ENCODE data around the gene TXNRD2.
"Not testable (repeated sequence)": the region's sequence is repeated elsewhere in the genome, so short reads cannot be mapped to it uniquely, and the experiment has no call there.

TXNRD2 gene

DNA sequence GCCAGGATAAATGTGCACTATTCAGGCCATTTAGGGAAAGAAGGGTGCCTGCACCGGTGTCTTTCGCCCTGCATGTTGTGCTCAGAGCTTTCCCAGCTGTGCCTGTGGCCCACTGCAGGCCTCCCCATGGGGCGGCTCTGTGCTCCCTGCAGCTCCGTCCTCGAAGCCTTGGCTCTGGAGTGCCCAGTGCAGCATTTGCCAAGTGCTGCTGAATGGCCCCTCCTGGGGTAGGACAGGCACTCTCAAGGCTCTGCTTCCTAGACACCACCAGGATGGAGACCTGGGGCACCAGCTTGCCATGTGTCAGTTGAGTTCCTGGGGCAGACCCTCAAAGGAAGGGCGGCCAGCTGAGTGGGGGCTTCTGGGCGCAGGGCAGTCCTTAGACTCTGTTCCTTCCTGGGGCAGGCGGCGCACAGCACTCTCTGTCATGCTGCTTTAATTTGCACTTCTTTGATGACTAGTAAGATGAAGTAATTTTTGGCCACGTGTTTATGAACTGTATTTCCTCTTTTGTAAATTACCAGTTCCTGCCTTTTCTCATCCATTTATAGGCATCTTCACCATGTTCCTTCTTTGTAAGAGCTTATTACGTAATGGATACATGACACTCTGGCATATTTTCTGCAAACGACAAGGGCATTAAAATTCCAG, 54.9 kb downstream of the TXNRD2 start:
- Histone ChIP-seq H3K36me3 (ENCODE audit: control insufficient read depth, insufficient read depth, low read length) (no peaks in the 10 kb centered on the region), H3K4me3 (ENCODE audit: low read length) (no peak overlapping the region), H3K9me3 (ENCODE audit: control insufficient read depth, low read length) (no peaks in the 10 kb centered on the region), H3K27me3 (ENCODE audit: control insufficient read depth, insufficient read depth, low read length) (no peaks in the 10 kb centered on the region), H3K9ac (ENCODE audit: low read length) (no peak overlapping the region), H3K4me1 (ENCODE audit: control insufficient read depth, insufficient read depth, low read length) (no peaks in the 10 kb centered on the region)

DNA sequence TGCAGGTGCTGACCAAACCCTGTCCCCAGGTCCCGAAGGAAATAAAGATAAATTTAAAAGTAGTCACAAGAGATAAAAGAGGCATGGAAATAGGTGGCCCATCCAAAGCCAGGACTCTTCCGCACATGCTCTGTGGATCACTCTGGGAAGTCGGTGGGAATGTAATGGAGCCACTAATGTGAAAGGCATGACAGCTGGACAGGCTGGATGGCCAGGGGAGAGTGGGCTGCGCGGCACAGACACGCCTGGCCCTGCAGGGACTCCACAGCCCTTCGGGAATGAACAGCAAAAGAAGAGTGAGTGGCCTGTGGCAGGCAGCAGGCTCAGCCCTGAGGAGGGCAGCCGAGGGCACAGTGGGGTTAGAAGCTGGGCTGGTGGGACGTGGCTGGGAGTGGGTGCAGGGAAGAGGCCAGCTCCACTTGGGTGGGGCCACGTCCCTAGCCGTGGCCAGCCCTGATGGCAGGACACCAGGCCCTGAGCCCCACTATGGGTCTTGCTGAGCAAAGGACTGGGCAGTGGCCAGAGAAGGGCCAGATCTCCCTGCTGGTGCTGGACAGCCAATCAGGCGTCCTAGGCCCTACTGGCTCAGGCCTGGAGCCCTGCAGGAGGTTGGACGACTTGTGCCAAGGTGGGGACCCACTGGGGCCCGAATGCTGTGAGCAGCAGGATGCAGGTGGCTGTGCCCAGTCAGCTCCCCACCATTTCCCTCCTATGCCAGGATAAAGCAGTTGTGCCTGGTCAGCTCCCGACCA, 55.6 kb downstream of the TXNRD2 start:
- H3K4me3 ChIP-seq (ENCODE audit: low read length): no peak overlapping the region
- no peak overlapping the region for H3K9ac ChIP-seq (ENCODE audit: low read length)
- H3K27me3 ChIP-seq (ENCODE audit: control insufficient read depth, insufficient read depth, low read length): no peaks in the 10 kb centered on the region
- no peaks in the 10 kb centered on the region for H3K36me3 ChIP-seq (ENCODE audit: control insufficient read depth, insufficient read depth, low read length)
- no peaks in the 10 kb centered on the region for H3K9me3 ChIP-seq (ENCODE audit: control insufficient read depth, low read length)
- H3K4me1 ChIP-seq (ENCODE audit: control insufficient read depth, insufficient read depth, low read length): no peaks in the 10 kb centered on the region

DNA sequence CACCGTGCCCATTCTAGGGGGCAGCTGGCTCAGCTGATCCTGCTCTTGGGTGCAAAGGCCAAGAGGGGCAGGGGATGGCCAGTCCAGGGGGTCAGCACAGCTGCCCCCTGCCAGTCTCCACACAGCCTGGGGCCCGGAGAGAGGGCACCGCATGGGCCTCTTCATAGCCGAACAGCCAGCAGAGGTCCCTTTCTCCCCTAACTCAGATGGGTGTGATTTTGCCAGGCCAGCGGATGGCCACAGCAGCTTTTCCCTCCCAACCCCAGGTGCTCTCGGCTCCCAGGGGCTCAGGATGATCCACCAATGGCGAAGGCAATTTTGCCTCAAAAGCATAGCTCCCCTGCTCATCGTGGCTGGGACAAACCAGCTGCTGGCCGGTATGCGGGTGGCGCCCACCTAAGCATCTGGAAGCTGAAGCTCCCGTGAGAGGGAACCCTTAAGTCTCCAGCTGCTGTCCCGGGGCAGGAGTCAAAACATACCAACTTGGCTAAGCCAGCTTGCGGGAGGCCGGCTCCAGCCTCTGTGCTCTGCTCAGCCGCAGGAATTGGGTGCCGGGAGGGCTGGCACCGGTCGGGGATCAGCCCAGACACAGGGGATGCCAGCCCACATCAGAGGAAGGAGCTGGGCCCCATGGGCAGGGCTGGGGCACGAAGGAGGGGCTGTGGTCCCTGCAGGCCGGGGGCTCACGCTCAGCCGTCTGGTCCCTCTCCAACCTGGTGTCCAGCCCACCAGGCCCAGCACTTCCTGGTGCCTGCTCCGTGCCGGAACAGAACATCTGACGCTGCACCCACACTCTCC, 56.5 kb downstream of the TXNRD2 start:
- no peak overlapping the region for H3K4me3 ChIP-seq (ENCODE audit: low read length)
- no peaks in the 10 kb centered on the region for H3K4me1 ChIP-seq (ENCODE audit: control insufficient read depth, insufficient read depth, low read length)
- no peaks in the 10 kb centered on the region for H3K36me3 ChIP-seq (ENCODE audit: control insufficient read depth, insufficient read depth, low read length)
- no peaks in the 10 kb centered on the region for H3K9me3 ChIP-seq (ENCODE audit: control insufficient read depth, low read length)
- H3K27me3 ChIP-seq (ENCODE audit: control insufficient read depth, insufficient read depth, low read length): no peaks in the 10 kb centered on the region
- no peak overlapping the region for H3K9ac ChIP-seq (ENCODE audit: low read length)

DNA sequence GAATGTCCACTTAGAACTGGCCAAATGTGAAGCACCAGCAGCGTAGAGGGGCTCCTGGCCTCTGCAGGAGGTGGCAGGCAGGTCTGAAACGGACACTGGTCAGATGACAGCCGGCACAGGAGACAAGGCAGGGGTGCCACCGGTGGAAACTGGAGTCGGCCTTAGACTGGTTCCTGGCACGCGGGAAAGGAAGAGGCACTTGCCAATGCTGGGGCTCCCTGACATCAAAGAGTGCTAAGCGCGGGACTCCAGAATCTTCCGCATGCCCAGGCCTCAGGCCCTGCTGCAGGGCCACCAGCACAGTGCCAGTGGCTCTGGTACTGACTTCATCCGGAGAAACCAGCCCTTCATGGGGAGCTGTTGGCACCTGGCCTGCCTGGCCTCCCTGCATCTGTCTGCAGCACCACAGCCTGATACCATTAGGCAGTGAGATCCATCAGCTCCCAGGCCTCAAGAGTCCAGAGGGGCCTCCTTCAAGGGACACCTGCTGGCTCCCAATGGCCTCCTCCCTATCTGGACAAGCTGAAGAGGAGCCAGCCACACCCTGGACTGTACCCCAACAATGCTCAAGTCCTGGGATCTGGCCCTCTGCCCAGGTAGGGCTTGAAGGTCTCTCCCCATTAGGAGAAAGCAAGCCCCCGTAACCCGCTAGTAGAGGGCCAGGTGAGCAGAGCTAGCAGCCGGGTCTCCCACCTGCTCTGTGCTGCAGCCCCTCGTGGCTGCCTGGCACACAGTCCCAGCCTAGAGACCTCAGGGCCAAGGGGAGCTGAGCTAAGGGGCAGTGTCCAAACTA, 57.3 kb downstream of the TXNRD2 start:
- H3K4me1 ChIP-seq (ENCODE audit: control insufficient read depth, insufficient read depth, low read length): no peaks in the 10 kb centered on the region
- H3K4me3 ChIP-seq (ENCODE audit: low read length): no peak overlapping the region
- no peaks in the 10 kb centered on the region for H3K27me3 ChIP-seq (ENCODE audit: control insufficient read depth, insufficient read depth, low read length)
- H3K9me3 ChIP-seq (ENCODE audit: control insufficient read depth, low read length): no peaks in the 10 kb centered on the region
- no peaks in the 10 kb centered on the region for H3K36me3 ChIP-seq (ENCODE audit: control insufficient read depth, insufficient read depth, low read length)
- no peak overlapping the region for H3K9ac ChIP-seq (ENCODE audit: low read length)

DNA sequence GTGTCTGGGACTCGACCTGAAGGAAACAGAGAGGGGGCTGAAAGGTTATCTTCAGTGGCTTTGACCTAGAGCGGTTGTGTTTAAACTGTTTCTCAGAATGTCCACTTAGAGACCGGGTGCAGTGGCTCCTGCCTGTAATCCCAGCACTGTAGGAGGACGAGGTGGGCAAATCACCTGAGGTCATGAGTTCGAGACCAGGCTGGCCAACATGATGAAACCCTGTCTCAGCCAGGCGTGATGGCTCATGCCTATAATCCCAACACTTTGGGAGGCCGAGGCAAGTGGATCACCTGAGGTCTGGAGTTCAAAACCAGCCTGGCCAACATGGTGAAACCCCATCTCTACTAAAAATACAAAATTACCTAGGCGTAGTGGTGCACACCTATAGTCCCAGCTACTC, 58.2 kb downstream of the TXNRD2 start:
- not testable (repeated sequence) for H3K27me3 ChIP-seq (ENCODE audit: control insufficient read depth, insufficient read depth, low read length); H3K9me3 ChIP-seq (ENCODE audit: control insufficient read depth, low read length); H3K9ac ChIP-seq (ENCODE audit: low read length); H3K4me3 ChIP-seq (ENCODE audit: low read length); H3K4me1 ChIP-seq (ENCODE audit: control insufficient read depth, insufficient read depth, low read length); H3K36me3 ChIP-seq (ENCODE audit: control insufficient read depth, insufficient read depth, low read length)

DNA sequence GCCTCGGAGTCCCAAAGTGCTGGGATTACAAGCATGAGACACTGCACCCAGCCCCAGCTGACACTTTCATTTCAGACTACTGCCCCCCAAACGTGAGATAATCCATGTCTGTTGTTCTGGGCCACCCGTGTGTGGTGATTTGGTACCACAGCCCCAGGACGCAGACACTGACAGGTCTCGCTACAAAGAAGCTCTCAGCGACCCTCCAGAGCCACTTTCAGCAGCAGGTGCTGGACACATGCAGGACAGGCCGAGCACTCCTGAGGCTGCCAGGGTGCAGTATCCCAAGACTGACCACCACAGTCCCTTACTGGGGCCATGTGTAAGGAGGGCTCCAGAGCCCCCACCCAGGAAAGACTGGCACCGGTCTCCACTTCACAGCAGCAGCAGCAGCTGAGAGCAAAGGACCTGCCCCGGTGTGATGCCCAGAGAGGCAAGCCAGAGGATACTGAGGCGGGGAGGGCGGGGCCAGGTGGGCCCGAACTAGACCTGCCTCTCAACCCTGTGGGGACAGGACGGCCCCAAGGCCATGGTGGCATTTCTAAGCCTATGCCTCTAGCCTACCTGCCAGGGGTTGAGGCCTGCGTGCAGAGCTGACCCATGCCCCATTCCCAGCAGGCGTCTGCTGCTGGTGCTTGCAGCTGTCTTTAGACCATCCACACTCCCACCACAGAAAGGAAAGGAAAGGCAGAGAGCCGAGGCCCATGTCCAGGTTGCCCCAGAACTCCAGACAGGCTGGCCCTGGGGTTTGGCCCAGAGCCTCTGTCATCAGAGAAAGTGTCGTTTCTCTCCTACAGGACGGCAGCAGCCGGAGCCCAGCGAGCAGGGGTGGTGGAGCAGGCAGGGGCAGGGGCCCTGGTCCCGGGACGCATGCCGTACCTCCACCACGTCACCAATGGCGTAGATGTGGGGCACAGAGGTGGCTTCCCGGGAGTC, 58.9 kb downstream of the TXNRD2 start:
- Histone ChIP-seq H3K4me1 (ENCODE audit: control insufficient read depth, insufficient read depth, low read length) (no peaks in the 10 kb centered on the region), H3K9ac (ENCODE audit: low read length) (no peak overlapping the region), H3K36me3 (ENCODE audit: control insufficient read depth, insufficient read depth, low read length) (no peaks in the 10 kb centered on the region), H3K27me3 (ENCODE audit: control insufficient read depth, insufficient read depth, low read length) (no peaks in the 10 kb centered on the region), H3K9me3 (ENCODE audit: control insufficient read depth, low read length) (no peaks in the 10 kb centered on the region), H3K4me3 (ENCODE audit: low read length) (no peak overlapping the region)

DNA sequence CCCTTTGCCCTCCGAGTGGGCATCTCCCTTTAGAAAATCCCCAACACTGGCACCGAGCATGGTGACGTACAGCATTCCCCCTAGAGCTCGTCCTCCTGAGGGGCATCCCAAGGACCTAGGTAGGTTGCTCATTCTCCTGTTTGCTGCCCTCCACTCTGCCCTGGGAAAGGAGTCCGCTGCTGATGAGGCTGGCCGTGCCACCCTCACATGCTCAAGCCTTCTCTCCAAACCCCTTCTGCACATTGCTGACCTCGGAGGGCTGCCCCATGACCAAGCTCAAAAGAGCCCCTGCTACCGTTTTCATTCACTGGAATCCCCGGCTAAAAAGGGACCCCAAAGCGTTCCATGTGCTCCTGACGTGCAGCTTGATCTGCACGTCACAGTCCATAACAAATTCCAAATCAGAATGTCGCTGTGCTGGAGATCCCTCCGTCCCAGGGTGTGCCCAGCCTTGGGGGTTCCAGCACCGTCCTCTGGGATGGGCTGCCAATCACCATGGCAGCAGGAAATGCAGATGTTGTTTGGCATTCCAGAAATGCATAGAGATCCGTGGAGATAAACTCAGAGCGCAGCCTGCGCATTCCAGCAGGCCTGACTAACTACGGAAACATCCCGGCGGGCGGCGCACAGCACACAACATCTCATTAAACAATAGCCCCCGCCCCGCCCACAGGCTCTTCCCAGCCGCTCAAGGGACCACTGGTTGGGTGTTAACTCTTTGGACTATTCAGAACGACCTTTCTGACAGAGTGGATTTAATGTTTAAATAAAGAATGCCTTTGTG, 60.6 kb downstream of the TXNRD2 start:
- Histone ChIP-seq H3K9me3 (ENCODE audit: control insufficient read depth, low read length) (no peaks in the 10 kb centered on the region), H3K36me3 (ENCODE audit: control insufficient read depth, insufficient read depth, low read length) (no peaks in the 10 kb centered on the region), H3K27me3 (ENCODE audit: control insufficient read depth, insufficient read depth, low read length) (no peaks in the 10 kb centered on the region), H3K4me1 (ENCODE audit: control insufficient read depth, insufficient read depth, low read length) (no peaks in the 10 kb centered on the region), H3K9ac (ENCODE audit: low read length) (no peak overlapping the region), H3K4me3 (ENCODE audit: low read length) (no peak overlapping the region)

DNA sequence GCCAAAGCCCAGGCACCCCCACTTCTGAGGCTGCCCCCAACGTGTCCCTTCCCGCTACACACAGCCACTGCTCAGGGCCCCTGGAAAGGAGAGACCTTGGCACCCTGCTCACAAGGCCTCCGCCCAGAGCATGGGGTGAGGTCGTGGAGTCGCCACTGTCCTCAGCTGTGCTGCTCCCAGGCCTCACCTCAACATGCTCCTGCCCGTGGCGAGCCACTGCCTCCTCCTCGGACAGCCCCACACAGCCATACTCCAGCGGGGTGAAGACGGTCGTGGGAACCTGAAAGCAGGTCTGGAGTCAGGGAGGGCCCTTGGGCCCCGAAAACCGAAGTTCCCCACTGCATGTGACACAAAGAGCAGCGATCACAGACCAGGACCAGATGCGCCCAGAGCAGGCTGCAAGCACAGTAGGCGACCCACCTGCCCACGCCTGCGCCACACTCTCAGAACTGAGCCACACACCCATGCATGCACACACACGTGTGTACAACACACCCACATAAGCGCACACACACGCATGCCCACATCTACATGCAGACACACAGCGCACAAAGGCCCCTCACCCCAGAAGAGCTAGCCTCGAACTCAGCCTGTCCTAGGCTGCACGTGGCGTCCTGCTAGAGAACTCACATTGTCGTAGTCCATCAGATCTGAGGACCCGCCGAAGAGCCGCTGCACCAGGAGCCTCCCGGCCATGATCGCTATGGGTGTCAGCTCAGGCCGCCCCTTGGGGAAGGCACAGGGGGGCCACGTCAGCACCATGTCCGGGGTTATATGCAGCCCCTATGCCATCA, 61.4 kb downstream of the TXNRD2 start:
- H3K27me3 ChIP-seq (ENCODE audit: control insufficient read depth, insufficient read depth, low read length): no peaks in the 10 kb centered on the region
- H3K36me3 ChIP-seq (ENCODE audit: control insufficient read depth, insufficient read depth, low read length): no peaks in the 10 kb centered on the region
- H3K9me3 ChIP-seq (ENCODE audit: control insufficient read depth, low read length): no peaks in the 10 kb centered on the region
- H3K4me3 ChIP-seq (ENCODE audit: low read length): no peak overlapping the region
- peaks cover 2% of the 10 kb centered on the region for H3K4me1 ChIP-seq (ENCODE audit: control insufficient read depth, insufficient read depth, low read length)
- H3K9ac ChIP-seq (ENCODE audit: low read length): no peak overlapping the region

DNA sequence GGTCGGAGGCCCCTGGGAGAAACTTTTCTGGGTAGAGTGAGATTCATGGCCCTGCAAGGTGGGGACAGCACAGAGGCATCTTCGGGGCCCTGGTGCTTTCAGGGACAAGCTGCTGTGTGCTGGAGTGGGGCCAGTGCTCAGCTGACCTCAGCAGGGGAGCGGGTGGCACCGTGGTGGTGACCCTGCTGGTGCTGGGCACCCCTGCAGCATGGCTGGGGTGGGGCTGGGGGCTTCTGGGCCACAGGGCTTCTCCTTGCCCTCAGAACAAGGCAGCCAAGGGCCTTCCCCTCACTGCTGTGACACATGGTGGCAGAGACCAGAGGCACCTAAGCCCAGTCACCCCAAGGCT, 62.0 kb downstream of the TXNRD2 start:
- no peak overlapping the region for H3K9ac ChIP-seq (ENCODE audit: low read length)
- no peaks in the 10 kb centered on the region for H3K9me3 ChIP-seq (ENCODE audit: control insufficient read depth, low read length)
- H3K4me1 ChIP-seq (ENCODE audit: control insufficient read depth, insufficient read depth, low read length): peaks cover 8% of the 10 kb centered on the region
- H3K27me3 ChIP-seq (ENCODE audit: control insufficient read depth, insufficient read depth, low read length): no peaks in the 10 kb centered on the region
- no peak overlapping the region for H3K4me3 ChIP-seq (ENCODE audit: low read length)
- H3K36me3 ChIP-seq (ENCODE audit: control insufficient read depth, insufficient read depth, low read length): no peaks in the 10 kb centered on the region

DNA sequence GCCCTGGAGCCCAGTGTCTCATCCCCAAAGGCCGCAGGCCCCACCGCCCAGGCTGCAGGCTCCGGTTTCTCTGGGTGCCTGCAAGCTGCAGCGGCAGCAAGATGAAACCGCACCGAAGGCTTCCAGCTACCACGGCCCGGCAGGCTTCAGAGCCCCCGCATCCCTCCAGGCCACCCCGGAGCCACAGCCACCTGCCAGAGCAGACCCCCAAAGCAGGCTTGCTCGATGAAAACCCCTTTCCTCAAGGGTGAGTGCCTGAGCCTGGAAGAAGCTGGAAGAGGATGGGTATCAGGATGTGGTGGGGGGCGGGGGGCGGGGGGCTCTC, 62.4 kb downstream of the TXNRD2 start:
- Histone ChIP-seq H3K36me3 (ENCODE audit: control insufficient read depth, insufficient read depth, low read length) (no peaks in the 10 kb centered on the region), H3K4me3 (ENCODE audit: low read length) (no peak overlapping the region), H3K9me3 (ENCODE audit: control insufficient read depth, low read length) (no peaks in the 10 kb centered on the region), H3K4me1 (ENCODE audit: control insufficient read depth, insufficient read depth, low read length) (peaks cover 11% of the 10 kb centered on the region), H3K9ac (ENCODE audit: low read length) (no peak overlapping the region), H3K27me3 (ENCODE audit: control insufficient read depth, insufficient read depth, low read length) (no peaks in the 10 kb centered on the region)

All from mucosa of stomach (tissue), 1 donor.